ENCODE data around the gene PUSL1.

PUSL1 gene

DNA sequence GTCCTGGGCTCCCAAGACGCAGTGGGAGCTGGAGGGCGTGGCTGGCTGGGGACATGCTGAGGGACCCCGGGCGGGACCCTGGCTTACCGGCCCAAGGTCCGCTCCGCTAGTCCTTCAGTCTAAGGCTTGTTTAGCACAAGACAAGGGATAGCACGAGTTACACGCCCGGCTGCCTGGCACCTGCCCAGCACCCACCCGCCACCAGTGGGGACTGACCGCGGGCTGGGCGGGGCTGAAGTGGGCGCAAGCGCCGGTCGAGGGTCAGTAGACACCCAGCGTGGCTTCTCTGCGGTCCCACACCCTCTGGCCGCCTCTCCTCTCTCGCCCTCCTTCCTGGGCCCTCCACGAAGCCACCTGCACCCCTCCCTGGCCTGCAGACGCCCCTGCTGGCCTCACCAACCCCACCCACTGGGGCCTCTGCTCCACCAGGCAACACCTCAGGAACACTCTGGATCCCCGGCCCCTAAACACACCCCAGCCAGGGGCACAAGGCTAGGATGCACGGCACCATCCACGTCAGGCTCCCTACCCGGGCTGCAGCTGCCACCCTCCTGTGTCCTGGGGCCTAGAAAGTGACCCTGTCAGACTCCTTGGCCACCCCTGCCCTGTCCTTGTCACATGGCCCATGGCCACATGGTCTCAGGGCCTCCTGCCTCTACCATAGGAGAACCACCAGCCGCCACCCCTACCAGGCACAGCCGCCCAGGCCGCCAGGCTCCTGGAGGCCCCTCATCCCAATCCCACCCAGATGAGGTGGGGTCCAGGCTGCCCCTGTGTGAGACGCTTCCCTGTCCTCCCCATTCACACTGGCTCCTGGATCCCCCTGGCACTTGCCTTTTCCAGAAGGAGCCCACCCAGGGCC, 28.8 kb downstream of the PUSL1 start:
- Histone ChIP-seq H3K27ac (ENCODE audit: low read depth, low read length) (no peak overlapping the region), H3K4me3 (ENCODE audit: low read depth, low read length) (no peak overlapping the region), H3K4me1 (ENCODE audit: control insufficient read depth, insufficient read depth, low read length) (no peaks in the 10 kb centered on the region), H3K36me3 (ENCODE audit: control insufficient read depth, insufficient read depth, low read length) (peaks cover 33% of the 10 kb centered on the region), H3K9me3 (ENCODE audit: control insufficient read depth, insufficient read depth, low read length) (no peaks in the 10 kb centered on the region), H3K9ac (ENCODE audit: low read depth, low read length) (no peak overlapping the region), H3K27me3 (ENCODE audit: control insufficient read depth, insufficient read depth, low read length) (no peaks in the 10 kb centered on the region)

DNA sequence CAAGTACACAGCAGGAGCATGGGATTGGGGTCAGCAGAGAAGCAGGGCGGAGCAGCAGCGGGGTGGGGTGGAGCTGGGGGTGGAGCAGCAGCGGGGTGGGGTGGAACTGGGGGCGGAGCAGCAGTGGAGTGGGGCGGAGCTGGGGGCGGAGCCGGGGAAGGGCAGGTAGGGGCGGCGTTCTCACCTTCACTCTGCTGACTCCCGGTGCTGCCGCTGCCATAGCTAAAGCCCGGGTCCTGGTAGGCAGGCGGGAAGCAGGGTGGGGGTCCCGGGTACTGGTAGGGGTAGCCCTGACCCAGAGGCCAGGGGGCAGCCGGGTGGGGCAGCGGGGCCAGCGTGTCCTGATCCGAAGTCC, 29.4 kb downstream of the PUSL1 start:
- no peaks in the 10 kb centered on the region for H3K4me1 ChIP-seq (ENCODE audit: control insufficient read depth, insufficient read depth, low read length)
- no peak overlapping the region for H3K4me3 ChIP-seq (ENCODE audit: low read depth, low read length)
- H3K9me3 ChIP-seq (ENCODE audit: control insufficient read depth, insufficient read depth, low read length): no peaks in the 10 kb centered on the region
- H3K27me3 ChIP-seq (ENCODE audit: control insufficient read depth, insufficient read depth, low read length): no peaks in the 10 kb centered on the region
- H3K27ac ChIP-seq (ENCODE audit: low read depth, low read length): no peak overlapping the region
- no peak overlapping the region for H3K9ac ChIP-seq (ENCODE audit: low read depth, low read length)
- peaks cover 33% of the 10 kb centered on the region for H3K36me3 ChIP-seq (ENCODE audit: control insufficient read depth, insufficient read depth, low read length)

DNA sequence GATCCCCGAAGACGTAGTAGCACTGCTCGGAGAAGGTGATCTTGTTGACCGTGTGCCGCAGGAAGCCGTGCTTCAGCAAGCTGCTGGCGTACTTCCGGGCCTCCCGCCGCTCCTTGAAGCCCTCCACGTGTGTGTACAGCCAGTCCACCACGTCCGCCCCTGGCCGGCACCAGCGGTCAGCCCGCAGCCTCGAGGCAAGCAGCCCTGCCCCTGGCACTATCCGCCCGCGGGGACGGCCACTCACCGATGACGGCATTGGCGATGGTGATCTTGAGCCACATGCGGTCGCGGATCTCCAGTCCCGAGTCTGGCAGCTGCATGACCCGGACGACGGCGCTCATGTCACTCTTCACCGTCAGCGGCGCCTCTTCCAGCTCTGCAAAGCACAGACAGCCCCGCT, 29.9 kb downstream of the PUSL1 start:
- no peaks in the 10 kb centered on the region for H3K27me3 ChIP-seq (ENCODE audit: control insufficient read depth, insufficient read depth, low read length)
- no peak overlapping the region for H3K4me3 ChIP-seq (ENCODE audit: low read depth, low read length)
- H3K9me3 ChIP-seq (ENCODE audit: control insufficient read depth, insufficient read depth, low read length): no peaks in the 10 kb centered on the region
- no peaks in the 10 kb centered on the region for H3K4me1 ChIP-seq (ENCODE audit: control insufficient read depth, insufficient read depth, low read length)
- H3K27ac ChIP-seq (ENCODE audit: low read depth, low read length): no peak overlapping the region
- peaks cover 33% of the 10 kb centered on the region for H3K36me3 ChIP-seq (ENCODE audit: control insufficient read depth, insufficient read depth, low read length)
- H3K9ac ChIP-seq (ENCODE audit: low read depth, low read length): no peak overlapping the region

DNA sequence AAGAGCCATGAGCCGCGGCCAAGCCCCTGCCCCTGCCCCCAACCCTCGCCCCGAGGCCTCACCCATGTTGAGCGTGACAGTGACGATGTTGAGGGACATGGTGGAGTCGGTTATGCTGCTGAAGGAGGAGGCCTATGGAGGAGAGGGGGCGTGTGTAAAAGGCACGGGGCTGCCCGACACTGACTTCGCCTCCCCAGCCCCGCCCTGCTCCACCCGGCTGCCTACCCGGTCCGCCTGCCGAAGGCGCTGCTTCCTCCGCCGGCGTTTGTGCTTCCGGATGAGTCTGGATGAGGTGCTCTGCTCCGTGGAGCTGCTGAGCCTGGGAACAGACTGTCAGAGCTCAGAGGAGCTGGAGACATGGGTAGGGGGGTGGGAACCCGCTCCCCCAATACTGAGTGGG, 31.8 kb downstream of the PUSL1 start:
- no peak overlapping the region for H3K9ac ChIP-seq (ENCODE audit: low read depth, low read length)
- H3K27ac ChIP-seq (ENCODE audit: low read depth, low read length): no peak overlapping the region
- peaks cover 33% of the 10 kb centered on the region for H3K36me3 ChIP-seq (ENCODE audit: control insufficient read depth, insufficient read depth, low read length)
- H3K4me1 ChIP-seq (ENCODE audit: control insufficient read depth, insufficient read depth, low read length): no peaks in the 10 kb centered on the region
- no peak overlapping the region for H3K4me3 ChIP-seq (ENCODE audit: low read depth, low read length)
- H3K9me3 ChIP-seq (ENCODE audit: control insufficient read depth, insufficient read depth, low read length): no peaks in the 10 kb centered on the region
- H3K27me3 ChIP-seq (ENCODE audit: control insufficient read depth, insufficient read depth, low read length): no peaks in the 10 kb centered on the region

DNA sequence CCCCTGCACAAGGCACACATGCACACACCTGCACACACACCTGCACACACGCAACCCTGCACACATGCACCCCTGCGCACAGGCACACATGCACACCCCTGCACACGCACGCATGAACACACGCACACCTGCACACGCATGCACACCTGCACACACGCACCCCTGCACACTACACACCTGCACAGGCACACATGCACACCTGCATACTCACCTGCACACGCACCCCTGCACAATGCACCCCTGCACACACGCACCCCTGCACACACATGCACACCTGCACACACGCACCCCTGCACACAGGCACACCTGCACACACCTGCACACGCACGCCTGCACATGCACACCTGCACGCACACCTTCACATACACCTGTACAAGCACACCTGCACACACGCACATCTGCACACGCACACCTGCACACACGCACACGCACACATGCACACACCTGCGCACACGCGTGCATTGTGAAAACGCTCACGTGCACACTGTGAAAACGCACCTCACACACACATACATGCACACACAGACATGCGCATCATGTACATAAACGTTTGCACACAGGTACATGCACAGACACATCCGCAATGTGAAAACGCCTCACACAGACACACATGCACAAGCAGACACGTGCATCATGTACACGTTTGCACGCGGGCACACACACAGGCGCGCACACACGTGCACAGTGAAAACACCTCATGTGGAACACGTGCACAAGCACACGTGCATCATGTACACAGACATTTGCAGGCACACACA, 32.6 kb downstream of the PUSL1 start:
- no peaks in the 10 kb centered on the region for H3K9me3 ChIP-seq (ENCODE audit: control insufficient read depth, insufficient read depth, low read length)
- H3K4me3 ChIP-seq (ENCODE audit: low read depth, low read length): no peak overlapping the region
- no peak overlapping the region for H3K9ac ChIP-seq (ENCODE audit: low read depth, low read length)
- peaks cover 33% of the 10 kb centered on the region for H3K36me3 ChIP-seq (ENCODE audit: control insufficient read depth, insufficient read depth, low read length)
- no peaks in the 10 kb centered on the region for H3K27me3 ChIP-seq (ENCODE audit: control insufficient read depth, insufficient read depth, low read length)
- H3K4me1 ChIP-seq (ENCODE audit: control insufficient read depth, insufficient read depth, low read length): no peaks in the 10 kb centered on the region
- no peak overlapping the region for H3K27ac ChIP-seq (ENCODE audit: low read depth, low read length)

DNA sequence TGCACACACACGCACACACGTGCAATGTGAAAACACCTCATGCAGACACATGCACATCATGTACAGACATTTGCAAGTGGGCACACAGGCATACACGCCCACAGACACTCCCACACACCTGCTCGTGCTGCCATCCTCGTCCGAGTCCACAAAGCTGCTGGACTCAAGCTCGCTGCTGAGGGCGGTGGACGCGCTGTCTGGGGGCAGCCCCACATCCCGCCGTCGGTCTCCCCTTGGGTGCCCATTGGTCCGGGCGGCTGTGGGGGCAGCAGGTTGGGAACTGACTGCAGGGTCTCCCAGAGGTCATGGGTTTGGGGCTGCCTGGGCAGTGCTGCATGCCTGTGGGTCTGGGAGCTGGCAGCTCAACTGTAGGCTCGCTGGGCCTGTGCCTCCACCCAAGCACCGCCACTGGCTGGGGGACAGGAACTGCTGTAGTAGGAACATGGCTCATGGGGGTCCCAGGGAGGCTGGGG, 33.2 kb downstream of the PUSL1 start:
- Histone ChIP-seq H3K9me3 (ENCODE audit: control insufficient read depth, insufficient read depth, low read length) (no peaks in the 10 kb centered on the region), H3K27ac (ENCODE audit: low read depth, low read length) (no peak overlapping the region), H3K9ac (ENCODE audit: low read depth, low read length) (no peak overlapping the region), H3K27me3 (ENCODE audit: control insufficient read depth, insufficient read depth, low read length) (no peaks in the 10 kb centered on the region), H3K4me3 (ENCODE audit: low read depth, low read length) (no peak overlapping the region), H3K4me1 (ENCODE audit: control insufficient read depth, insufficient read depth, low read length) (no peaks in the 10 kb centered on the region), H3K36me3 (ENCODE audit: control insufficient read depth, insufficient read depth, low read length) (peaks cover 33% of the 10 kb centered on the region)

DNA sequence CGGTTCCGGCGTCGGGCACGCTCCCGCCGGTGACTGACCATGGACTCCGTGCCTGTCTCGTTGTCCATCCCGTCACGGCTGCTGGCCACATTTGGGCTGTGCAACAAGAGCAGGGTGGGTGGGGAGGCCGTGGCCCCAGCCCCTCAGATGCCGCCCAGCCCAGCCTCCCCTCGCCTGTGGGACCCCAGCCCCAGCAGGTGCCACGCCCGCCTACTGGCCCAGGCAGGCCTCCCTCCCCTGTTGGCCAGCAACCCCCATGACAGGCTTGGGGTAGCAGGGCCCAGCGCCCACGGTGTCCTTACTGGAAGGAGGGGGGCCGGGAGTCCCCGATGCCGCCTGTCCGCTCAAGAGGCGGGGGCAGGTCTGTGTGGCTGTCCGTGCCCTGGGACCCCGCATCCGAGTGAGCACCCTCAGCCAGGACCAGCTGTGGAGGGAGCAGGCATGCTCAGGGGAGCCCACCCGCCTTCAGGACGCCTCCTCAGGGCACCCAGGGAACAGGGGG, 33.7 kb downstream of the PUSL1 start:
- no peak overlapping the region for H3K27ac ChIP-seq (ENCODE audit: low read depth, low read length)
- H3K9ac ChIP-seq (ENCODE audit: low read depth, low read length): no peak overlapping the region
- no peaks in the 10 kb centered on the region for H3K27me3 ChIP-seq (ENCODE audit: control insufficient read depth, insufficient read depth, low read length)
- no peaks in the 10 kb centered on the region for H3K4me1 ChIP-seq (ENCODE audit: control insufficient read depth, insufficient read depth, low read length)
- no peak overlapping the region for H3K4me3 ChIP-seq (ENCODE audit: low read depth, low read length)
- no peaks in the 10 kb centered on the region for H3K9me3 ChIP-seq (ENCODE audit: control insufficient read depth, insufficient read depth, low read length)
- peaks cover 33% of the 10 kb centered on the region for H3K36me3 ChIP-seq (ENCODE audit: control insufficient read depth, insufficient read depth, low read length)

DNA sequence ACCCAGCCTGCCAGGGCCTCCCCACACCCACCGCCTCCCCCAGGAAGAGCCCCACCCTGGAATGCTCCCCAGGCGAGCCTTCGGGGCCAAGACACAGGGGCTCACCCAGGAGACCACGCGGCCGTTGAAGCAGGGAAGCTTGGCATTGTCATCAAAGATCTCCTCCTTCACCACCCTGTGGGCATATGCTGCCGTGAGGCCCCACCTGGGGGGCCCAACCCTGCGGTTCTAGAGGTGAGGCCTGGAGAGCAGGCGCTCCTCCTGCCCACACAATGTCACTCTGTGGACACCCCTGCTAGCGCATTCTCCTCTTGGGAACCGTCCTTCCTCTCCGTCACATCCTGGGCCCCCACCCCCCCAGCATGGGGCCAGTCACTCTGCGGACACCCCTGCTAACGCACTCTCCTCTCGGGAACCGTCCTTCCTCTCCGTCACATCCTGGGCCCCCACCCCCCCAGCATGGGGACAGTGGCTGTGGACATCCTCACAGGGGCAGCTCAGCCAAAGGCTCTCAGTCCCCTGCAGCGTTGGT, 34.3 kb downstream of the PUSL1 start:
- Histone ChIP-seq H3K9ac (ENCODE audit: low read depth, low read length) (no peak overlapping the region), H3K27me3 (ENCODE audit: control insufficient read depth, insufficient read depth, low read length) (no peaks in the 10 kb centered on the region), H3K27ac (ENCODE audit: low read depth, low read length) (no peak overlapping the region), H3K4me1 (ENCODE audit: control insufficient read depth, insufficient read depth, low read length) (peaks cover 2% of the 10 kb centered on the region; the same call in 1 of the 2 replicates), H3K4me3 (ENCODE audit: low read depth, low read length) (no peak overlapping the region), H3K9me3 (ENCODE audit: control insufficient read depth, insufficient read depth, low read length) (no peaks in the 10 kb centered on the region), H3K36me3 (ENCODE audit: control insufficient read depth, insufficient read depth, low read length) (peaks cover 30% of the 10 kb centered on the region)

DNA sequence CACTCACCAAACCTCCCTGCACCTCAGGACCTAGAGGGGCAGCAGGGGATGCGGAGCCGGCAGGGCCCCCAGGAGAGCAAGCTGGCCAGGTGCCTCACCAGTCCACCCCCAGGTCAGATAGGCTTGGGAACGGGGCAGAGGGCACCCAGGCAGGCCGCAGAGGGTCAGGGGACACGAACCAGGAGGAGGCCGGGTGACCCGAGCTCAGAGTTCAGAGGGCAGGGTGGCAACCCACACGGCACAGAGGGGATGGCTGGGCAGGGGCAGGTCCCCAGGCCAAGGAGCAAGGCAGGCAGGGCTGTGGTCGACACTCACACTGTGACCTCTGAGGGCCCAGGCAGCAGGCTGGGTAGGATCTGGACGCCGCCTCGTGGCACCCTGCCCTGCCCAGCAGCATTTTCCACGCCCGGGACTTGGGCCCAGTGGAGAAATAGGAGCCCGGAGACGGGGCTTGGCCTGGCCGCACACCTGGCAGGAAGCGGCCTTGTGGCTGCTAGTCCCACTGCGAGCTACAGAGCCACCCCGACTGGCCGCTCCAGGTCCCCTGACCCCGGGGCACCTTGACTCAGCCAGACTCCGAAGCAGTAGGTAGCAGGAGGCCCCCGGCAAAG, 35.5 kb downstream of the PUSL1 start:
- Histone ChIP-seq H3K27ac (ENCODE audit: low read depth, low read length) (no peak overlapping the region), H3K9ac (ENCODE audit: low read depth, low read length) (no peak overlapping the region), H3K4me1 (ENCODE audit: control insufficient read depth, insufficient read depth, low read length) (peaks cover 9% of the 10 kb centered on the region)

DNA sequence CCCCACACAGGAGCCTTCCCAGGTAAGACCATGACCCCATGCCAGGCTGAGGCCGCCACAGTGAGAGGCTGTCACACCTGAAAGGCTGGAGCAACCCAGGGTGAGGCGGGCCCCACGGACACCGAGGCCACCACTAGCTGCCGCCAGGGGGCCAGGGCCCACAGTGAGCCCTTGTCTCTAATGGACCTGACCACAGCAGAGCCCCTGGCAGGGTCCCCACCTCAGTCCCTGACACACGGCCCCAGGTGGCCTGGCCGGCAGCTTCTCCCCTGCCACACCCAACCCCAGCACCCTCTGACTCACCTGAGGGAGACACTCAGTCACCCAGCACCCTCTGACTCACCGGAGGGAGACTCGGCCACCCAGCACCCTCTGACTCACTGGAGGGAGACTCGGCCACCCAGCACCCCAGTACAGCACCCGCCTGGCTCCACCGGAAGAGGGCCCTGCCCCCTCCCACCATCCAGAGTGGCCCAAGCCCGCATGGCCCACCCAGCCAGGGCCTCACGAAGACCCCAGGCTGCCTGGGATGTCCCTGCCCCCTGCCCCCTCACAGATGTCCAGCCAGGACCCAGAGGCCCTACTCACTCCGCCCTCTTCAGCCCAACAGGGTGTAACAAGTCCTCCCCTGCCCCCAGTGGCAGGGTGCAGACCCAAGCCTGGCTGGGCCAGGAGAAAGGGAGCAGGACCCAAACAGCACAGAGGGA, 36.4 kb downstream of the PUSL1 start:
- Histone ChIP-seq H3K27ac (ENCODE audit: low read depth, low read length) (no peak overlapping the region), H3K27me3 (ENCODE audit: control insufficient read depth, insufficient read depth, low read length) (no peaks in the 10 kb centered on the region), H3K36me3 (ENCODE audit: control insufficient read depth, insufficient read depth, low read length) (peaks cover 19% of the 10 kb centered on the region), H3K9ac (ENCODE audit: low read depth, low read length) (no peak overlapping the region), H3K9me3 (ENCODE audit: control insufficient read depth, insufficient read depth, low read length) (no peaks in the 10 kb centered on the region), H3K4me1 (ENCODE audit: control insufficient read depth, insufficient read depth, low read length) (peaks cover 9% of the 10 kb centered on the region), H3K4me3 (ENCODE audit: low read depth, low read length) (no peak overlapping the region)

More for the DNA sequence above, 35.5 kb downstream of the PUSL1 start:
- peaks cover 23% of the 10 kb centered on the region for H3K36me3 ChIP-seq (ENCODE audit: control insufficient read depth, insufficient read depth, low read length)
- no peaks in the 10 kb centered on the region for H3K27me3 ChIP-seq (ENCODE audit: control insufficient read depth, insufficient read depth, low read length)
- H3K9me3 ChIP-seq (ENCODE audit: control insufficient read depth, insufficient read depth, low read length): no peaks in the 10 kb centered on the region
- no peak overlapping the region for H3K4me3 ChIP-seq (ENCODE audit: low read depth, low read length)

All from HUES48 (cell line).